ENCODE data around the gene CENPX.

Gene CENPX

DNA sequence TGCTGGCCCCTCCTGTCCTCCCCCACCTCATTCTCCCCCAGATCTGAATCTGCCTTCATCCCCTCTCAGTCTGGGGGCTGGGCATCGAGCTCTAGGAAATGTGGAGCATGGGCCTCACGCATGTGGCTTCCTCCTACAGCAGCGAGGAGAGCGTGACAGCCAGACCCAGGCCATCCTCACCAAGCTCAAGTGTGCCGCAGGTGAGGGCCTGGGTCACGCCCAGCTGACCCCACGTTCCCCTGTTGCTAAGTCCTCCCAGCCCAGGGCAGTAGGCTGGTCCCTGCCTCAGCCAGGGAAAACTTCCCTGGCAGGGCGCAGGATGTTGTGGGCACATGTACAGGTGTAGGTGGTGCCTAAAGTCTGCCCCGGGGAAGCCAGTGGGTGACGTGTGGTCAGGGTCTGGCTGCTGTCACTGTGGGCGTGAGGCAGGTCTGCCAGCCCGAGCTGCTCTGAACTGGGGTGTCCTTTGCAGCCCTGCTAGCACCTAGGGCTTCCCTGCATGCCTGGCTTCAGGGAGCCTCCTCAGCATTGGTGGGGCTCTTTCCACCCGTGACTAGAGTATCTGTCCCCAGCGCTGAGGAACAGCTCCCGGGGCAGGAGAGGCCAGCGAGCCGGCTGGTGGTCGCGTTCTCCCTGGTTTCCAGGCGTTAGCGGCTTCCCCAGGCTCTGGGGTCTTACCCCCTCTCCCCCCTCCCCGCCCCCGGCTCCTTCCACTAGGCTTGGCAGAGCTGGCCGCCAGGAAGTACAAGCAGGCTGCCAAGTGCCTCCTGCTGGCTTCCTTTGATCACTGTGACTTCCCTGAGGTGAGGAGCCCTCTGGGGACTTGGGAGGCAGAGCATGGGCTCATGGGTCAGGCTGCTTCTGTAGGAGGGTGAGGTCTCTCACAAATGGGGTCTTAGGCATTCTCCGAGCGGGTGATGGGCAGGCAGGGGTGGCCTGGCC is 32.6 kb upstream of the CENPX start:
- TF ChIP-seq ZBTB7A (IDR thresholded peaks at IDR 0.05; ENCODE audit: low read depth) (no peak), RAD21 (IDR thresholded peaks at IDR 0.05; ENCODE audit: low read depth) (no peak), EP300 (IDR thresholded peaks at IDR 0.05; ENCODE audit: borderline replicate concordance) (no peak), YY1 (IDR thresholded peaks at IDR 0.05; ENCODE audit: low read depth) (no peak), TAF1 (IDR thresholded peaks at IDR 0.05; ENCODE audit: low read depth) (no peak)

DNA sequence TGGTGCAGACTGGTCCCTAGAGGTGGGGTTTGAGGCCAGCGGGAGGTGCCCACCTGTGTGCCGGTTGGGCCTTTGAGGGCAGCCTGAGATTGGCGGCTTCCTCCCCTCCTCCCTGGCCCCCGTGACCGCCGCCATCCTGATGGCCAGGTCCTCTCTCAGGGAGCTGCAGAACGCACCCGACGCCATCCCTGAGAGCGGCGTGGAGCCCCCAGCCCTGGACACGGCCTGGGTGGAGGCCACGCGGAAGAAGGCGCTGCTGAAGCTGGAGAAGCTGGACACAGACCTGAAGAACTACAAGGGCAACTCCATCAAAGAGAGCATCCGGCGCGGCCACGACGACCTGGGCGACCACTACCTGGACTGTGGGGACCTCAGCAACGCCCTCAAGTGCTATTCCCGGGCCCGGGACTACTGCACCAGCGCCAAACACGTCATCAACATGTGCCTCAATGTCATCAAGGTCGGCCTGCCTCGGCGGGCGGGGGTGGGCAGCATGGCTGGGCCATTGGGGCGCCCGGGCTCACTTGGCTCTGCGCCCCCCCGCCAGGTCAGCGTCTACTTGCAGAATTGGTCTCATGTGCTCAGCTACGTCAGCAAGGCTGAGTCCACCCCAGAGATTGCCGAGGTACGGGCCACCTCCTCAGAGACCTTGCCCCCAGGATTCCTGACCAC is 31.8 kb upstream of the CENPX start:
- no peak for TF ChIP-seq USF1 (IDR thresholded peaks at IDR 0.05)
- TF ChIP-seq CEBPB (IDR thresholded peaks at IDR 0.05), result no peak
- TF ChIP-seq NFIC (IDR thresholded peaks at IDR 0.05), result no peak

DNA sequence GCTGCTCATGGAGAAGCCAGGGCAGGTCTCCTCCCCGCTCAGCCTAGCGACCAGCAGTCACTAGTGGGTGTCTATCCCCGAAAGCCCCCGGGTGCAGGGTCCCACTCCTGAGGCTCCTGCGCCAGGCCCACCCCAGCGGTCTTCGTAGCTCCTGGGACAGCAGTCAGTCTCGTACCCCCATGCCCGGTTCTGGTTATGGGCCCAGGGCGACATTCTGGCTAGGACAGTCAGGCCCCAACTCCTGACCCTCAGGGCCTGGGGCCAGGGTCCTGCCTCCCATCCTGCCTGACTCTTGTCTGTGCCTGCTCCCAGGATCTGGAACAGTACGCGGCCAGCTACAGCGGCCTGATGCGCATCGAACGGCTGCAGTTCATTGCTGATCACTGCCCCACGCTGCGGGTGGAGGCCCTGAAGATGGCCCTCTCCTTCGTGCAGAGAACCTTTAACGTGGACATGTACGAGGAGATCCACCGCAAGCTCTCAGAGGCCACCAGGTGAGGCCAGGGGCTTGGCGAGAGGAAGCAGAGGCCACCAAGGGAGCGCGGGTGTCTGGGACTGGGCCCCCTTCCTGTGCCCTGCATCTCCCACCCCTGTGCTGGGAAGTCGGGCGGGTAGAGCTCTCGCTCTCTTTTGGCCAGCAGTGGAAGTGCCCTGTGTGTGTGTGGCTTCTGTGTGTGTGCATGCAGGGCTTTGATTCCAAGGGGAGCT is 31.0 kb upstream of the CENPX start:
- TF ChIP-seq EP300 (IDR thresholded peaks at IDR 0.05; ENCODE audit: borderline replicate concordance), result no peak
- TF ChIP-seq FOXM1 (IDR thresholded peaks at IDR 0.05; ENCODE audit: borderline replicate concordance, low read depth), result no peak
- TF ChIP-seq CEBPB (IDR thresholded peaks at IDR 0.05), result no peak
- no peak for TF ChIP-seq CREB1 (IDR thresholded peaks at IDR 0.05; ENCODE audit: low read depth)
- no peak for TF ChIP-seq ZBTB7A (IDR thresholded peaks at IDR 0.05; ENCODE audit: low read depth)
- TF ChIP-seq YY1 (IDR thresholded peaks at IDR 0.05; ENCODE audit: low read depth), result no peak
- no peak for TF ChIP-seq NFIC (IDR thresholded peaks at IDR 0.05)
- no peak for TF ChIP-seq USF1 (IDR thresholded peaks at IDR 0.05)
- TF ChIP-seq, protein P1, sequence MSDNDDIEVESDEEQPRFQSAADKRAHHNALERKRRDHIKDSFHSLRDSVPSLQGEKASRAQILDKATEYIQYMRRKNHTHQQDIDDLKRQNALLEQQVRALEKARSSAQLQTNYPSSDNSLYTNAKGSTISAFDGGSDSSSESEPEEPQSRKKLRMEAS (IDR thresholded peaks at IDR 0.05), result no peak
- no peak for TF ChIP-seq RAD21 (IDR thresholded peaks at IDR 0.05; ENCODE audit: low read depth)
- TF ChIP-seq TCF12 (IDR thresholded peaks at IDR 0.05; ENCODE audit: low read depth), result no peak
- TF ChIP-seq TAF1 (IDR thresholded peaks at IDR 0.05; ENCODE audit: low read depth), result no peak
- TF ChIP-seq REST (IDR thresholded peaks at IDR 0.05; ENCODE audit: low read depth), result no peak
- no peak for TF ChIP-seq EGR1 (IDR thresholded peaks at IDR 0.05)
- TF ChIP-seq TEAD4 (IDR thresholded peaks at IDR 0.05), result no peak

- TF ChIP-seq YY1 (IDR thresholded peaks at IDR 0.05; ENCODE audit: low read depth), result no peak
- TF ChIP-seq, protein P1 (IDR thresholded peaks at IDR 0.05), result no peak
- TF ChIP-seq RAD21 (IDR thresholded peaks at IDR 0.05; ENCODE audit: low read depth), result no peak
- TF ChIP-seq EP300 (IDR thresholded peaks at IDR 0.05; ENCODE audit: borderline replicate concordance), result no peak
- no peak for TF ChIP-seq ZBTB7A (IDR thresholded peaks at IDR 0.05; ENCODE audit: low read depth)
- TF ChIP-seq EGR1 (IDR thresholded peaks at IDR 0.05), result no peak
- TF ChIP-seq TEAD4 (IDR thresholded peaks at IDR 0.05), result no peak
- no peak for TF ChIP-seq CREB1 (IDR thresholded peaks at IDR 0.05; ENCODE audit: low read depth)
- no peak for TF ChIP-seq USF1 (IDR thresholded peaks at IDR 0.05)
- no peak for TF ChIP-seq TAF1 (IDR thresholded peaks at IDR 0.05; ENCODE audit: low read depth)
- TF ChIP-seq REST (IDR thresholded peaks at IDR 0.05; ENCODE audit: low read depth), result no peak
- no peak for TF ChIP-seq FOXM1 (IDR thresholded peaks at IDR 0.05; ENCODE audit: borderline replicate concordance, low read depth)
Observed at GRCh38 chr17:82053130-82053529, 30.5 kb upstream of the CENPX start.

- no peak for TF ChIP-seq NFIC (IDR thresholded peaks at IDR 0.05)
- no peak for TF ChIP-seq CREB1 (IDR thresholded peaks at IDR 0.05; ENCODE audit: low read depth)
- TF ChIP-seq YY1 (IDR thresholded peaks at IDR 0.05; ENCODE audit: low read depth), result no peak
- TF ChIP-seq USF1 (IDR thresholded peaks at IDR 0.05), result no peak
Observed at GRCh38 chr17:82052638-82053059, 30.0 kb upstream of the CENPX start.
